ENCODE results near the gene NCAPD2. TPM values are rescaled to one million over a fixed set of nuclear protein-coding genes. Genes with fewer than 3 reads are reported as not detected.
"Not testable (repeated sequence)": the region's sequence is repeated elsewhere in the genome, so short reads cannot be mapped to it uniquely, and the experiment has no call there.

The NCAPD2 gene
- total RNA-seq, 4 donors from 2014 or later = 17.0 to 29.3 (median 23.0) TPM

- H3K9me3 ChIP-seq = no peaks in the 10 kb centered on the region
- peaks cover 0 to 37% (median 23%) of the 10 kb centered on the region in 4 donors for H3K4me1 ChIP-seq
- WGBS, 2 donors = 67 to 81% methylated on average over 7 of the region's 7 CpGs
- no peaks in the 10 kb centered on the region for H3K27me3 ChIP-seq
- DNase-seq (ENCODE audit: low spot score in 2 of 2) = no peak
- H3K36me3 ChIP-seq = peaks cover 0 to 88% (median 13%) of the 10 kb centered on the region in 3 donors
- peak overlapping the region in 3 of 4 donors; percentile 25 to 70 (median 61) for H3K27ac ChIP-seq
- TF ChIP-seq CTCF (IDR thresholded peaks at IDR 0.05) (no peak), POLR2A (IDR thresholded peaks at IDR 0.05) (no peak), EP300 (IDR thresholded peaks at IDR 0.05) (no peak)
- no peak overlapping the region for H3K4me3 ChIP-seq
Measured at GRCh38 chr12:6463216-6463615, 30.7 kb upstream of the NCAPD2 start.

- Histone ChIP-seq H3K27ac (peak overlapping the region in 3 of 4 donors; percentile 25 to 70 (median 61)), H3K27me3 (no peaks in the 10 kb centered on the region), H3K9me3 (no peaks in the 10 kb centered on the region), H3K36me3 (peaks cover 0 to 82% (median 8%) of the 10 kb centered on the region in 3 donors), H3K4me3 (no peak overlapping the region), H3K4me1 (peaks cover 2 to 44% (median 29%) of the 10 kb centered on the region in 4 donors)
- 81 to 87% methylated on average over 6 of the region's 6 CpGs for WGBS, 2 donors
- no peak for DNase-seq (ENCODE audit: low spot score in 2 of 2)
- TF ChIP-seq EP300 (IDR thresholded peaks at IDR 0.05) = no peak
- no peak for TF ChIP-seq CTCF (IDR thresholded peaks at IDR 0.05)
- no peak for TF ChIP-seq POLR2A (IDR thresholded peaks at IDR 0.05)
Measured at GRCh38 chr12:6463858-6464257, 30.0 kb upstream of the NCAPD2 start.

DNA sequence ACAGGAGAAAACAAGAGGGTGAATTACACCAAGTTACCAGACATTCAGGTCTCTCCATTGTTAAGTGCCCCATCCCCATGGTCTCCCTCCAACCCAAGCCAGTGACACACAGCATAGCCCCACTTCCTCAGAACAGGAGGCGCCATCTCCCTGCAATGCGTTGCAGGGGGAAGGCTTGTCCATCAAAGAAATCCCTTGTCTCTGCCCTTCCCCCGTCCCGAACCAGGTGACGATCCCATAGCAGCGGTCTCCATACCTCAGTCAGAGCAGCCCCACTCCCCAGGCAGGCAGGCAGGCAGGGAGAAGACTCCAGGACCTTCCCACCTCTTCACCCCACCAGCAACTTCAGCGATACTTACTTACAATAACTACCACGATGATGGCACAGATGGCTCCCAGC lies 29.4 kb upstream of the NCAPD2 start:
- Histone ChIP-seq H3K4me1 (peaks cover 6 to 50% (median 35%) of the 10 kb centered on the region in 4 donors), H3K36me3 (peaks cover 0 to 75% (median 5%) of the 10 kb centered on the region in 3 donors), H3K27ac (peak overlapping the region in 1 of 4 donors; percentile 61), H3K4me3 (no peak overlapping the region), H3K27me3 (no peaks in the 10 kb centered on the region), H3K9me3 (no peaks in the 10 kb centered on the region)
- TF ChIP-seq EP300 (IDR thresholded peaks at IDR 0.05) (no peak), POLR2A (IDR thresholded peaks at IDR 0.05) (no peak), CTCF (IDR thresholded peaks at IDR 0.05) (no peak)
- WGBS, 2 donors = 83 to 87% methylated on average over 8 of the region's 8 CpGs
- no peak for DNase-seq (ENCODE audit: low spot score in 2 of 2)

DNA sequence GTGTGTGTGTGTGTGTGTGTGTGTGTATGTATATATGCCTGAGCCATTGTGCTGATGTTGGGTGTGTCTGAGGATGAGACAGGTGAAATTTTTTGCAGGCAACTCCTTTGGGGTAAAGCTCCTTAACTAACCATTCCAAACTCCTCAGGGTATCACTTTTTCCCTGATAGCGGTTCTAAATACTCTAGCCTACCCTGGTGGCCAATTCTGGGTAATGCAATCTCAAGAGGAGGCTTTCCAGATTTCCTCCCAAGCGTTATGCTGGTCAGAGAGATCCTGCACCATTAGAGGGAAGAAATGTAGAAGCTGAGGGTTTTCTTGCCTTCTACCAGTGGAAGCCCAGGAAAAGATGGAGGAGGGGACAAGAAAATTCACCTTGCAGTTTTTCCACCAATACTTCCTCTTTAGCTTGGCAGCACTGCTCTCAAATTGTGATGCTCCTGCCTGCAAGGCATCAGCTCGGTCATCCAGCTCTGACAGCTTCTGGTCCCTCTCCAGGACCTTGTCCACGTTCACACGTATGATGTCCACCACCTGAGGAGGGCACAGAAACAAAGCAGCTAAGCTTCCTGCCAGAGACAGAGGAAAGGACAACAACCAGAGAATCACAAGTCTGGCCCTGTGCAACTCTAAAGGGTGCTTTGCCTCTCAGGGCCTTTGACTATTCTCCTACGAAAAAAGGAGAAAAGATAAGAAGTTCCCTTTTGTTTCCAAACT lies 28.3 kb upstream of the NCAPD2 start:
- 41 to 46% methylated on average over 6 of the region's 6 CpGs for WGBS, 2 donors
- peak overlapping the region in 1 of 4 donors; percentile 8 for H3K27ac ChIP-seq
- peak in 1 of 2 donors; percentile 30 for TF ChIP-seq EP300 (IDR thresholded peaks at IDR 0.05)
- peak; percentile 78 to 88 (median 85) for TF ChIP-seq CTCF (IDR thresholded peaks at IDR 0.05)
- no peak for TF ChIP-seq POLR2A (IDR thresholded peaks at IDR 0.05)
- H3K36me3 ChIP-seq = peaks cover 0 to 64% (median 5%) of the 10 kb centered on the region in 3 donors
- H3K27me3 ChIP-seq = no peaks in the 10 kb centered on the region
- peak in 1 of 2 donors; percentile 82 for DNase-seq (ENCODE audit: low spot score in 2 of 2)
- H3K4me1 ChIP-seq = peaks cover 6 to 55% (median 32%) of the 10 kb centered on the region in 4 donors
- no peak overlapping the region for H3K4me3 ChIP-seq
- H3K9me3 ChIP-seq = no peaks in the 10 kb centered on the region

- no peak overlapping the region for H3K4me3 ChIP-seq
- peaks cover 0 to 58% (median 5%) of the 10 kb centered on the region in 3 donors for H3K36me3 ChIP-seq
- H3K27ac ChIP-seq = peak overlapping the region in 1 of 4 donors; percentile 8
- H3K27me3 ChIP-seq = no peaks in the 10 kb centered on the region
- H3K9me3 ChIP-seq = no peaks in the 10 kb centered on the region
- WGBS, 2 donors = 93 to 96% methylated on average over 5 of the region's 5 CpGs
- TF ChIP-seq CTCF (IDR thresholded peaks at IDR 0.05) (no peak), POLR2A (IDR thresholded peaks at IDR 0.05) (no peak), EP300 (IDR thresholded peaks at IDR 0.05) (no peak)
- H3K4me1 ChIP-seq = peaks cover 6 to 51% (median 28%) of the 10 kb centered on the region in 4 donors
- no peak for DNase-seq (ENCODE audit: low spot score in 2 of 2)
Measured at GRCh38 chr12:6466184-6466573, 27.7 kb upstream of the NCAPD2 start.

DNA sequence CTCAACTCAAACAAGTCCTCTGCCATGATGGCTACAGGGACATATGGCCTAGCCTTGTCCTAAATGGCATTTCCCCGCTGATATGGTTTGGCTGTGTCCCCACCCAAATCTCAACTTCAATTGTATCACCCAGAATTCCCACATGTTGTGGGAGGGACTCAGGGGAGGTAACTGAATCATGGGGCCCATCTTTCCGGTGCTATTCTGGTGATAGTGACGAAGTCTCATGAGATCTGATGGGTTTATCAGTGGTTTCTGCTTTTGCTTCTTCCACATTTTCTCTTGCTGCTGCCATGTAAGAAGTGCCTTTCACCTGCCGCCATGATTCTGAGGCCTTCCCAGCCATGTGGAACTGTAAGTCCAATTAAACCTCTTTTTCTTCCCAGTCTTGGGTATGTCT lies 27.2 kb upstream of the NCAPD2 start:
- H3K4me3 ChIP-seq; H3K27me3 ChIP-seq; DNase-seq (ENCODE audit: low spot score in 2 of 2); H3K9me3 ChIP-seq: not testable (repeated sequence)
- peak overlapping the region in 1 of 4 donors; percentile 8 for H3K27ac ChIP-seq
- peaks cover 6 to 51% (median 26%) of the 10 kb centered on the region in 4 donors for H3K4me1 ChIP-seq
- WGBS, 2 donors = 93 to 94% methylated on average over 4 of the region's 4 CpGs
- peaks cover 0 to 53% (median 5%) of the 10 kb centered on the region in 3 donors for H3K36me3 ChIP-seq

GRCh38 chr12:6467571-6468282 lies 26.2 kb upstream of the NCAPD2 start:
- not testable (repeated sequence) for H3K4me3 ChIP-seq; H3K27me3 ChIP-seq; H3K9me3 ChIP-seq; DNase-seq (ENCODE audit: low spot score in 2 of 2); H3K27ac ChIP-seq
- peaks cover 0 to 43% (median 5%) of the 10 kb centered on the region in 3 donors for H3K36me3 ChIP-seq
- 93% methylated on average over 4 to 9 of the region's 9 CpGs for WGBS, 2 donors
- H3K4me1 ChIP-seq = peaks cover 6 to 51% (median 23%) of the 10 kb centered on the region in 4 donors
